Measurements from ENCODE around the gene PTPN18.

DNA sequence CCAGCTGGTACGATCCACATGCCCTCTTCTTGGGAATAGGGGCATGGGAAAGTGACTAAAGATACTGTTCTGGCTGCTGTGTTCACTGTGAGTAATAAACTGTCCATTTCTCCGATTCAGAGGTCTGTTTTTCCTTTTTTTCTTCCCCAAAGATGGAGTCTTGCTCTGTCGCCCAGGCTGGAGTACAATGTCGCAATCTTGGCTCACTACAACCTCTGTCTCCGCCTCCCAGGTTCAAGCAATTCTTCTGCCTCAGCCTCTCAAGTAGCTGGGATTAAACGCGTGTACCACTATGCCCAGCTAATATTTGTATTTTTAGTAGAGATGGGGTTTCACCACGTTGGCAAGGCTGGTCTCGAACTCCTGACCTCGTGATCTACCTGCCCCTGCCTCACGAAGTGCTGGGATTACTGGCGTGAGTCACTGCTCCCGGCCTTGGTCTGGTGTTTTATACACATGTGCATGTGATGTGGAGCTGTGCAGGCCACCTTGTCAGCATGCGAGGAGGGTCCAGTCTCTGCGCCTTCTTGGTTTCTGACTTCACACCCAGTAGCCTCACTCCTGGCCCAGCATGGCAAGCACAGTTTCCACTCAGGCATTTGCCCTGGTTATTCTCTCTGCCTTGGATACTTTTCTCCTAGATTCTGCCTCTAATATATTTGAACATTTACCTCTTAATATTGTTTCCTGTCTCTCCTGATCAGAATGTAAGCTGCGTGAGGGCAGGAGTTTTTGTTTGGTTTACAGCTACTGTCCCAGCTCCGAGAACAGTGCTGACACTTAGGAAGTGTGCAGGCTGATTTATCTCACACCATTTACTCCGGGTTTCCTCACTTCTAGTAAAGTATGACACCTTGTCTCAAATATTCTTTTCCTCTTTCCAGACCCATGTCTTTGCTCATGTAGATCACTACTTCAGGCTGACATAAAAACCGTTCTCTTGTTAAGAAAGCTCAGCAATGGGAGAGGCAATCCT lies 19.7 kb downstream of the PTPN18 start:
- TF ChIP-seq POLR2A (IDR thresholded peaks at IDR 0.05; ENCODE audit: low read depth, low read length) (no peak), POLR2AphosphoS5 (IDR thresholded peaks at IDR 0.05; ENCODE audit: low read depth, low read length) (no peak), TAF1 (IDR thresholded peaks at IDR 0.05; ENCODE audit: borderline replicate concordance, low read depth, low read length) (no peak)

Measured in GM12892 (cell line).